Measurements from ENCODE around the gene WNK2. TPM values are rescaled to one million over a fixed set of nuclear protein-coding genes. Genes with fewer than 3 reads are reported as not detected.

Gene WNK2
- total and polyA plus RNA-seq, 2 of the 4 experiments (the other 2 are of a cell fraction) = not detected

GRCh38 chr9:93233033-93233432 lies 49.1 kb downstream of the WNK2 start:
- Histone ChIP-seq H3K14ac (replicated peaks; ENCODE audit: low read depth, low read length) (no peak overlapping the region), H3K27me3 (ENCODE audit: control insufficient read depth, insufficient read depth, low read length) (peaks cover 14% of the 10 kb centered on the region), H3K56ac (ENCODE audit: extremely low read depth, insufficient read depth, low read length) (no peak overlapping the region), H2AFZ (replicated peaks; ENCODE audit: low read length, poor library complexity) (no peak overlapping the region), H2BK15ac (ENCODE audit: low read depth, low read length) (no peak overlapping the region), H3K79me1 (ENCODE audit: low read depth in 1 of 2, low read length in 2 of 2) (no peaks in the 10 kb centered on the region), H3K9me3 (ENCODE audit: control insufficient read depth, insufficient read depth, low read length) (no peaks in the 10 kb centered on the region), H3K23ac (ENCODE audit: low read depth, low read length) (no peak overlapping the region), H3K9ac (ENCODE audit: low read depth, low read length) (no peak overlapping the region), H2AK9ac (replicated peaks; ENCODE audit: low read depth, low read length, poor library complexity) (no peak overlapping the region), H2BK5ac (ENCODE audit: low read depth, low read length, poor library complexity, severe bottlenecking) (no peak overlapping the region), H3K4me2 (ENCODE audit: low read depth, low read length) (no peak overlapping the region), H3K9me1 (ENCODE audit: insufficient read depth, low read length) (no peaks in the 10 kb centered on the region), H4K20me1 (ENCODE audit: insufficient read depth, low read length) (no peaks in the 10 kb centered on the region), H4K5ac (ENCODE audit: low read depth, low read length) (no peak overlapping the region), H2BK20ac (ENCODE audit: low read depth, low read length) (no peak overlapping the region), H3K4me1 (ENCODE audit: control insufficient read depth, insufficient read depth, low read length) (no peaks in the 10 kb centered on the region), H3K4me3 (ENCODE audit: insufficient read depth, low read depth, low read length) (no peak overlapping the region), H3K27ac (ENCODE audit: insufficient read depth, low read length) (no peak overlapping the region), H3K36me3 (ENCODE audit: control insufficient read depth, insufficient read depth, low read length) (no peaks in the 10 kb centered on the region), H2BK120ac (ENCODE audit: low read depth, low read length) (no peak overlapping the region), H3K4ac (ENCODE audit: low read depth, low read length) (no peak overlapping the region), H2AK5ac (ENCODE audit: low read depth, low read length) (no peak overlapping the region), H4K8ac (ENCODE audit: low read depth in 2 of 2, low read length in 2 of 2) (no peak overlapping the region), H4K91ac (ENCODE audit: insufficient read depth, low read depth, low read length) (no peak overlapping the region), H3K18ac (ENCODE audit: low read depth, low read length) (no peak overlapping the region)
- dilution Hi-C loops (cut with HindIII; ENCODE audit: low sequenced_read_pairs, unreplicated experiment) (no loop called here), intact Hi-C loops (cut with micrococcal nuclease) (no loop called here), in situ Hi-C loops (cut with MboI; ENCODE audit: low sequenced_read_pairs) (no loop called here)
- no TSS peak for BruUV-seq (replicated peaks)
- TF ChIP-seq MAFK (IDR thresholded peaks at IDR 0.05; ENCODE audit: low read depth, low read length) (no peak; the same call in 1 of the 2 replicates), RCOR1 (IDR thresholded peaks at IDR 0.05; ENCODE audit: insufficient replicate concordance, low read length) (no peak), NFE2L2 (IDR thresholded peaks at IDR 0.05; ENCODE audit: low read depth, low read length) (no peak), BHLHE40 (IDR thresholded peaks at IDR 0.05; ENCODE audit: low read depth, low read length) (no peak), RFX5 (IDR thresholded peaks at IDR 0.05; ENCODE audit: low read depth, low read length) (no peak), FOS (IDR thresholded peaks at IDR 0.05; ENCODE audit: low read depth, low read length) (no peak), RAD21 (IDR thresholded peaks at IDR 0.05; ENCODE audit: low read length) (no peak), CHD1 (IDR thresholded peaks at IDR 0.05; ENCODE audit: low read depth, low read length) (no peak), ELK1 (IDR thresholded peaks at IDR 0.05; ENCODE audit: borderline replicate concordance, low read depth, low read length) (no peak), CEBPB (IDR thresholded peaks at IDR 0.05; ENCODE audit: low read depth, low read length) (no peak), SMC3 (IDR thresholded peaks at IDR 0.05; ENCODE audit: low read depth, low read length) (no peak), MAZ (IDR thresholded peaks at IDR 0.05; ENCODE audit: borderline replicate concordance, low read depth, low read length) (no peak), CTCF (conservative IDR thresholded peaks at IDR 0.05; ENCODE audit: low read depth, low read length) (no peak), USF2 (IDR thresholded peaks at IDR 0.05; ENCODE audit: low read depth, low read length) (no peak), MXI1 (IDR thresholded peaks at IDR 0.05; ENCODE audit: borderline replicate concordance, low read depth, low read length) (no peak), POLR2A (IDR thresholded peaks at IDR 0.05; ENCODE audit: low read depth, low read length) (no peak)
- ChIA-PET CTCF (no interaction called here), POLR2A (ENCODE audit: unreplicated experiment) (no interaction called here)
- WGBS, 2 experiments (ENCODE audit: extremely low coverage in 2 of 2, insufficient read length in 1 of 2) = 89% methylated on average over 1 of the region's 7 CpGs; no CpG with 5 or more reads in 1 of the 2 experiments
- DNase-seq (no peak), ATAC-seq (ENCODE audit: low read depth) (no peak)

Data from IMR-90 (cell line).